ENCODE measurements around the gene PCSK9. TPM values are rescaled to one million over a fixed set of nuclear protein-coding genes. Genes with fewer than 3 reads are reported as not detected.

PCSK9 gene
- total RNA-seq, 1 experiment from 2014 or later: 38.9 TPM

DNA sequence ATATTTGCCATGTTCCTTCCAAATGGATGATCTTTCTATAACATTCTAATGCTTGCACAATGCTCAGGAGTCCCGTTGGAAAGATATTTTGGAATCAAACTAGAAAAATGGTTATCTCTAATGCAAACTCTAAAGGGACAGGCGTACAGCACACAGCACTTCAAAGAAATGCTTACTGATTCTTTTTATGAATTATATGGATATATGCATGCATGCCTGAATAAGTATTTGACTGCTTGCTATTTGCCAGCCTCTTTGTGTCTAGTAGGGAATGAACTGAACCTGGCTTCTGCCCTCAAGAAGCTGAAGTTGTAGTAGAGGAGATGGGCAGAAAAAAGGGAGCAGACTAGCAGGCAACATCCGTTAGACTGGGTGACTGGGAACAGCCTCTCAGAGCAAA, 48.1 kb downstream of the PCSK9 start:
- no peaks in the 10 kb centered on the region for H3K4me1 ChIP-seq (ENCODE audit: insufficient read depth, low read length, poor library complexity, severe bottlenecking)
- no peak overlapping the region for H3K27ac ChIP-seq (ENCODE audit: low read depth, low read length, poor library complexity, severe bottlenecking)
- peaks cover 76% of the 10 kb centered on the region for H3K36me3 ChIP-seq (ENCODE audit: insufficient read depth, low read length, poor library complexity, severe bottlenecking)
- BruUV-seq (replicated peaks): no TSS peak
- H3K27me3 ChIP-seq (replicated peaks; ENCODE audit: insufficient read depth, low read depth, low read length, poor library complexity): no peaks in the 10 kb centered on the region
- CTCF ChIA-PET: no interaction called here
- H3K4me3 ChIP-seq (ENCODE audit: low read depth, low read length, poor library complexity, severe bottlenecking): no peak overlapping the region
- intact Hi-C loops (cut with micrococcal nuclease; ENCODE audit: unreplicated experiment): no loop called here
- DNase-seq (ENCODE audit: low spot score): no peak
- TF ChIP-seq EZH2 (IDR thresholded peaks at IDR 0.05; ENCODE audit: borderline replicate concordance, low read depth, low read length, poor library complexity, severe bottlenecking): no peak
- TF ChIP-seq, protein P1, sequence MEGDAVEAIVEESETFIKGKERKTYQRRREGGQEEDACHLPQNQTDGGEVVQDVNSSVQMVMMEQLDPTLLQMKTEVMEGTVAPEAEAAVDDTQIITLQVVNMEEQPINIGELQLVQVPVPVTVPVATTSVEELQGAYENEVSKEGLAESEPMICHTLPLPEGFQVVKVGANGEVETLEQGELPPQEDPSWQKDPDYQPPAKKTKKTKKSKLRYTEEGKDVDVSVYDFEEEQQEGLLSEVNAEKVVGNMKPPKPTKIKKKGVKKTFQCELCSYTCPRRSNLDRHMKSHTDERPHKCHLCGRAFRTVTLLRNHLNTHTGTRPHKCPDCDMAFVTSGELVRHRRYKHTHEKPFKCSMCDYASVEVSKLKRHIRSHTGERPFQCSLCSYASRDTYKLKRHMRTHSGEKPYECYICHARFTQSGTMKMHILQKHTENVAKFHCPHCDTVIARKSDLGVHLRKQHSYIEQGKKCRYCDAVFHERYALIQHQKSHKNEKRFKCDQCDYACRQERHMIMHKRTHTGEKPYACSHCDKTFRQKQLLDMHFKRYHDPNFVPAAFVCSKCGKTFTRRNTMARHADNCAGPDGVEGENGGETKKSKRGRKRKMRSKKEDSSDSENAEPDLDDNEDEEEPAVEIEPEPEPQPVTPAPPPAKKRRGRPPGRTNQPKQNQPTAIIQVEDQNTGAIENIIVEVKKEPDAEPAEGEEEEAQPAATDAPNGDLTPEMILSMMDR (conservative IDR thresholded peaks at IDR 0.05; ENCODE audit: low read depth, low read length): no peak
- POLR2A ChIA-PET (ENCODE audit: low non-redundant PET): no interaction called here
- no peaks in the 10 kb centered on the region for H3K9me3 ChIP-seq (ENCODE audit: low read depth, low read length, poor library complexity, severe bottlenecking)

DNA sequence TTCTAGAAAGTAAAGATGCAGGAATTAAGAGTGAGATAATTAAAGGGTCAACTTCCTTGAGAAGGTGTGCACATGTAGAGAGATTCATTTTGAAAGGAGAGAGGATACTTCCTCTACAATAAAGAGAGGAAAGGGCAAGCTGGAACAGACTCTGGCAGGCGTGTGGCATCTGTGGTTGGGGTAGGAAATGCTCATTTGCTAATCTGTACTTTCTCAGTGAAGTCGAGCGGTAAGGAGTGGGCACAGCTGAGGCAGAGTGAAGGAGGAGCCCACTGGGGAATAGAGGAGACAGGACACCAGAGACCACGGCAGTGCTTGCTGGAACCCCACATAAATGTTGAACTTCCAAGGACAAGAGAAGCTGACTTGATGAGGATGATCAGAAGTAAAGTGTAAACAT, 49.1 kb downstream of the PCSK9 start:
- H3K27ac ChIP-seq (ENCODE audit: low read depth, low read length, poor library complexity, severe bottlenecking): no peak overlapping the region
- H3K36me3 ChIP-seq (ENCODE audit: insufficient read depth, low read length, poor library complexity, severe bottlenecking): peaks cover 78% of the 10 kb centered on the region
- no peaks in the 10 kb centered on the region for H3K27me3 ChIP-seq (replicated peaks; ENCODE audit: insufficient read depth, low read depth, low read length, poor library complexity)
- DNase-seq (ENCODE audit: low spot score): no peak
- no TSS peak for BruUV-seq (replicated peaks)
- no peak overlapping the region for H3K4me3 ChIP-seq (ENCODE audit: low read depth, low read length, poor library complexity, severe bottlenecking)
- H3K4me1 ChIP-seq (ENCODE audit: insufficient read depth, low read length, poor library complexity, severe bottlenecking): no peaks in the 10 kb centered on the region
- TF ChIP-seq, protein P1 (conservative IDR thresholded peaks at IDR 0.05; ENCODE audit: low read depth, low read length): no peak
- TF ChIP-seq EZH2 (IDR thresholded peaks at IDR 0.05; ENCODE audit: borderline replicate concordance, low read depth, low read length, poor library complexity, severe bottlenecking): no peak
- ChIA-PET CTCF (no interaction called here), POLR2A (ENCODE audit: low non-redundant PET) (interaction anchor here (0.6 kb wide), 1 partner anchor 1142 kb away, joined by 15 read pairs; the partner anchor contains the start of gene LRRC42)
- intact Hi-C loops (cut with micrococcal nuclease; ENCODE audit: unreplicated experiment): no loop called here
- no peaks in the 10 kb centered on the region for H3K9me3 ChIP-seq (ENCODE audit: low read depth, low read length, poor library complexity, severe bottlenecking)

- ChIA-PET POLR2A (ENCODE audit: low non-redundant PET) (no interaction called here), CTCF (no interaction called here)
- no peak for DNase-seq (ENCODE audit: low spot score)
- Histone ChIP-seq H3K9me3 (ENCODE audit: low read depth, low read length, poor library complexity, severe bottlenecking) (no peaks in the 10 kb centered on the region), H3K27ac (ENCODE audit: low read depth, low read length, poor library complexity, severe bottlenecking) (no peak overlapping the region), H3K27me3 (replicated peaks; ENCODE audit: insufficient read depth, low read depth, low read length, poor library complexity) (no peaks in the 10 kb centered on the region), H3K4me1 (ENCODE audit: insufficient read depth, low read length, poor library complexity, severe bottlenecking) (no peaks in the 10 kb centered on the region), H3K36me3 (ENCODE audit: insufficient read depth, low read length, poor library complexity, severe bottlenecking) (peaks cover 88% of the 10 kb centered on the region), H3K4me3 (ENCODE audit: low read depth, low read length, poor library complexity, severe bottlenecking) (no peak overlapping the region)
- BruUV-seq (replicated peaks): no TSS peak
- intact Hi-C loops (cut with micrococcal nuclease; ENCODE audit: unreplicated experiment): no loop called here
- TF ChIP-seq, protein P1 (conservative IDR thresholded peaks at IDR 0.05; ENCODE audit: low read depth, low read length): no peak
- no peak for TF ChIP-seq EZH2 (IDR thresholded peaks at IDR 0.05; ENCODE audit: borderline replicate concordance, low read depth, low read length, poor library complexity, severe bottlenecking)
These were observed 50.3 kb downstream of the PCSK9 start for GRCh38 chr1:55089683-55090082.

All from A673 (cell line).